Liver (tissue), 3 donors: ENCODE data around the gene KDM6A.

Experiments used
- JUND ChIP-seq, 2 donors: IDR thresholded peaks; 2 replicates each; pipeline ENCODE4 v1.6.1; 2016; ENCODE audit warnings: antibody characterized with exemption in 2 of 2
- RXRA ChIP-seq, 2 donors: IDR thresholded peaks; 2 replicates each; pipeline ENCODE4 v1.6.1; 2017 to 2018; ENCODE audit warnings: antibody characterized with exemption in 2 of 2, mild to moderate bottlenecking in 1 of 2
- TAF1 ChIP-seq: conservative IDR thresholded peaks from 2 replicates; pipeline ENCODE4 v1.6.1; 2016; ENCODE audit warnings: antibody characterized with exemption, mild to moderate bottlenecking
- YY1 ChIP-seq: IDR thresholded peaks from 2 replicates; pipeline ENCODE4 v1.6.1; 2016; ENCODE audit warnings: antibody characterized with exemption, mild to moderate bottlenecking
- TF ChIP-seq, protein P1 (sequence below): fragments of 150-350 bp; IDR thresholded peaks from 2 replicates; pipeline ENCODE4 v1.5.1; 2017; ENCODE audit warnings: improper control_type of control experiment, low read depth, low read length; ENCODE audit not compliant: missing input control
- donor health status: healthy.
- donor health status: healthy.

- TF ChIP-seq, protein P1, sequence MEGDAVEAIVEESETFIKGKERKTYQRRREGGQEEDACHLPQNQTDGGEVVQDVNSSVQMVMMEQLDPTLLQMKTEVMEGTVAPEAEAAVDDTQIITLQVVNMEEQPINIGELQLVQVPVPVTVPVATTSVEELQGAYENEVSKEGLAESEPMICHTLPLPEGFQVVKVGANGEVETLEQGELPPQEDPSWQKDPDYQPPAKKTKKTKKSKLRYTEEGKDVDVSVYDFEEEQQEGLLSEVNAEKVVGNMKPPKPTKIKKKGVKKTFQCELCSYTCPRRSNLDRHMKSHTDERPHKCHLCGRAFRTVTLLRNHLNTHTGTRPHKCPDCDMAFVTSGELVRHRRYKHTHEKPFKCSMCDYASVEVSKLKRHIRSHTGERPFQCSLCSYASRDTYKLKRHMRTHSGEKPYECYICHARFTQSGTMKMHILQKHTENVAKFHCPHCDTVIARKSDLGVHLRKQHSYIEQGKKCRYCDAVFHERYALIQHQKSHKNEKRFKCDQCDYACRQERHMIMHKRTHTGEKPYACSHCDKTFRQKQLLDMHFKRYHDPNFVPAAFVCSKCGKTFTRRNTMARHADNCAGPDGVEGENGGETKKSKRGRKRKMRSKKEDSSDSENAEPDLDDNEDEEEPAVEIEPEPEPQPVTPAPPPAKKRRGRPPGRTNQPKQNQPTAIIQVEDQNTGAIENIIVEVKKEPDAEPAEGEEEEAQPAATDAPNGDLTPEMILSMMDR, result no peak
- TF ChIP-seq TAF1 (no peak), RXRA (IDR thresholded peaks at IDR 0.05) (no peak), YY1 (no peak), JUND (IDR thresholded peaks at IDR 0.05) (no peak)
Measured at GRCh38 chrX:44978976-44979375, 106.0 kb downstream of the KDM6A start.
